GM18499 (cell line): ENCODE data around the gene DDX46.
"Not testable (repeated sequence)": the region's sequence is repeated elsewhere in the genome, so short reads cannot be mapped to it uniquely, and the experiment has no call there.

ENCODE experiments used
- ATAC-seq: cut with Tn5 transposase; IDR thresholded peaks from one replicate; pipeline ENCODE4 v1.9.1; 2021; ENCODE audit warnings: moderate number of reproducible peaks; ENCODE audit not compliant: insufficient read depth, unreplicated experiment

The DDX46 gene

DNA sequence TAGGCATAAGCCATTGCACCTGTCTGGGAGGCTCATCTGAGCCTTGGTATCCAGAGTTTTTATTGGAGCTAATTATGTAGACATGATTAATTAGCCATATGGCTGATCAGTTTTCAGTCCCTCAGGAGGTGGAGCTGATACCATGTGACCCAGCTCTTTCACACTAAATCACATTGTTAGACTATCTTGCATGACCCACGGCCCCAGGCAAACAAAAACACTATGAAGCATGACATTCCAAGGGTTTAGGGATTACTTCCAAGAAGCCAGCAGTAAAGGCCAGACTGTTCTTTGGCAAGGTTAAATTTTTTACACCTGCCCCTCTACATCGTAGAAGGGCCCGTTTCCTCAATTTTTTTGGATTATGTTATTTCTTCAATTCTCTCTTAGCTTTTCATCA, 82.2 kb downstream of the DDX46 start:
- no peak for ATAC-seq

GRCh38 chr5:134844252-134844651, 85.7 kb downstream of the DDX46 start:
- ATAC-seq: no peak

DNA sequence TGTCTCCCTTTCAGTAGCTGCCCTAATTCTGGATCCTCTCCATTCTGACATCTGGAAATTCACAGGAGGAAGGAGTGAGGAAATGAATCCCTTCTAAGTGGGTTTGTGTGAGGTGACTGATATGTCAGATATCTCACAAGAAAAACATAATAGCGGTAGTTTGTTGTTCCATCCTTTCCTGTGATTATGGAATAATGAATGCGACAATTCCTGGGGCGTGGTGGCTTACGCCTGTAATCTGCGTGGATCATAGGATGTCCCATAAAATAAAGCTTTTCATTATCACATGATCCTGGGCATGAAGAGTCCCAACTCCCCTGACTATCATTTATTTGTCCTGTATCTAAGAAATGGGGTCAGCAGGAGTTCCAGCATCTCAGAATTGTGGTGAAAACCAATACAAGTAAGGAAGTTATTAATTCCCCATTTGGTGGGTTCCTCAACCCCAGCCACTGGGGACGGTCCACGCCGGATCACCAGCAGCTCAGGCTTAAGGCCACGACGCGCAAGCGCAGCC, 86.8 kb downstream of the DDX46 start:
- no peak for ATAC-seq

DNA sequence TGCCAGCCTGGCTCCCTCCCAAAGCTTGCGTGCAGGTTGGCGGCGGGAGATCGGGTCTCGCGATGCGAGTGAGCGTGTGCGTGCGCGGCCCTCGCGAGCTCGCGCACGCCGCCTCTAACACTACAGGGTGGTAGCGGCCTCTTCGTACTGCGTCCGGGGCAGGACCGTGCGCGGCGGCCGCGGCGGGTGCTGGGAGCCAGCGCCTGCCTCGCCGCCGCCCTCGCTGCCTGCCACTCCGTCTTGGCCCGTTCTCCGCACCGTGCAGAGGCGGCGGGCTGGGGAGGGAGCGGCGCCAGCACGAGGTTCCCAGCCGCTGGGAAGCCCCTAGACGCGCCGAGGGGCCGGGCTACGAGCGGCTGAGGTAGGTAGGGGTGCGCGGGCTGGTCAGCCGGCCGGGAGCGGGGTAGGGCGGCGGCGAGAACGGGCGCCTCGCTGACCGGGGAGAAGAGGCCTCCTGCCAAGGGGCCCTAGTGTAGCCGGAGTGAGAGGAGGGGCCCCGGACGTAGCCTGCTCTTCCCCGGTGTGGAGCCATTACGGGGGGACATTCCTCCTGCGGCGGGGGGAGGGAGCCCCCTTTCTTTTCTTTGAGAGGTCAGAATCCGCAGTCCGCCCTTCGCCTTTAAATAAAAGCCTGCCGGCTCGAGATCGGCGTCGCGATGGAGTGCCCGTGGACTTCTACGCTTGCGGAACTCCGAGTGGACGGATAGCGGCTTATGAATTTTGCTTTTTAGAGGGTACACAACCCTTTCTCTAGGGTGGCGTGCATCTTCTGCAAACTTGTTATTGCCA, 87.5 kb downstream of the DDX46 start, which contains the start of gene C5orf24:
Gene C5orf24, plus strand, starts transcription at position 117 of the 789 bp plus-strand sequence. CDS start 8,933 bp downstream, outside the sequence.
- peak; percentile 77 for ATAC-seq

DNA sequence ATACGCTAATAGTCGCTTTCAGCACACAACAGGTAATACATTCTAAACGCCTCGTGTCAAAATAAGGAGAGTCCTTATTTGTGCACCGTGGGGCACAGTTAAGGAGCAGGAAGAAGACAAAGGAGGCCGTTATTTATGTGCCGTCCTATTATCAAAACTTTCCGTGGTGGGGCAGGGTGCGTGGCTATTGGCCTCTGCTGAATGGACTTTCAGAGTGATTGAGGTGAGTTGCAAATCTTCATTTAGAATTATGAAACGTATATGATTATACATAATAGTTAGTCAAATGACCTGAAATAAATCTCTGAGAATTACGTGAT, 88.0 kb downstream of the DDX46 start:
- ATAC-seq: no peak

DNA sequence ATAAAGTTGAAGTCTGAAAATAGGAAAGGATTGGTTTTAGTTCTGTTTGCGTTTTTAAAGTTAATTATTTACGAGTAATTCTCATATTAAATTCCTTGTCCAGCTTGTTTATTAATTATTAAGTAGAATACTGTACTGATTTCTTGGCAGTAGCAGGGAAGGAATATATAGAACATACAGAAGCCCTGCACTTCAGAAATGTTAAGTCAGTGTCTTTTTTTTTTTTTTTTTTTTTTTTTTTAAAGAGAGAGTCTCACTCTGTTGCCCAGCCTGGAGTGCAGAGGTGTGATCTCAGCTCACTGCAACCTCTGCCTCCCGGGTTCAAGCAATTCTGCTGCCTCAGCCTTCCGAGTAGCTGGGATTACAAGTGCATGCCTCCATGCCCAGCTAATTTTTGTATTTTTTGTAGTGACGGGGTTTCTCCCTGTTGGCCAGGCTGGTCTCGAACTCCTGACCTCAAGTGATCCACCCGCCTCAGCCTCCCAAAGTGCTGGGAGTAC, 90.9 kb downstream of the DDX46 start:
- ATAC-seq: not testable (repeated sequence)

GRCh38 chr5:134851307-134851923, 92.8 kb downstream of the DDX46 start:
- ATAC-seq: no peak

DNA sequence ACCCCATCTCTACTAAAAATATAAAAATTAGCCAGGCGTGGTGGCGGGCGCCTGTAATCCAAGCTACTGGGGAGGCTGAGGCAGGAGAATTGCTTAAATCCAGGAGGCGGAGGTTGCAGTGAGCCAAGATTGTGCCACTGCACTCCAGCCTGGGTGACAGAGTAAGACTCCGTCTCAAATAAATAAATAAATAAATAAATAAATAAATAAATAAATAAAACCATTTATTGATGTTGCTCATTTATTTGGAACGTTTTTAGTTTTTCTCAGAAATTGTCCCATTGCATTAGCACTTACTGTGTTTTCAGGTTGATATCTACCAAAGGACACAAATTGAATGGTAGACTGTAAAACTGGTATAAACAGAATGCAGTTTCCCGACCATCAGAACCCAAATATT, 97.9 kb downstream of the DDX46 start:
- not testable (repeated sequence) for ATAC-seq

- no peak for ATAC-seq
These were observed 98.8 kb downstream of the DDX46 start for GRCh38 chr5:134857401-134857800.

DNA sequence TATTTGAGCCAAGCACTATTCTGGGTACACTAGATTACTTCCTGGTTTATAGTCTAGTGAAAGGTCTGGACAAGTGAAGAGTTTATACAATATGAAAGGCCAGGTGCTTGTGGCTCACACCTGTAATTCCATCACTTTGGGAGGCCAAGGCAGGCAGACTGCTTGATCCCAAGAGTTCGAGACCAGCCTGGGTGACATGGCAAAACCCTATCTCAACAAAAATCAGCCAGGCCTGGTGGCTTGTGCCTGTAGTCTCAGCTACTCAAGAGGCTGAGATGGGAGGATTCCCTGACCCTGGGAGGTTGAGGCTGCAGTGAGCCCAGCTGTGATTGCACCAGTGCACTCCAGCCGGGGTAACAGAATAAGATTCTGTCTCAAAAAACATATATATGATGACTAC, 106.1 kb downstream of the DDX46 start:
- ATAC-seq: no peak

DNA sequence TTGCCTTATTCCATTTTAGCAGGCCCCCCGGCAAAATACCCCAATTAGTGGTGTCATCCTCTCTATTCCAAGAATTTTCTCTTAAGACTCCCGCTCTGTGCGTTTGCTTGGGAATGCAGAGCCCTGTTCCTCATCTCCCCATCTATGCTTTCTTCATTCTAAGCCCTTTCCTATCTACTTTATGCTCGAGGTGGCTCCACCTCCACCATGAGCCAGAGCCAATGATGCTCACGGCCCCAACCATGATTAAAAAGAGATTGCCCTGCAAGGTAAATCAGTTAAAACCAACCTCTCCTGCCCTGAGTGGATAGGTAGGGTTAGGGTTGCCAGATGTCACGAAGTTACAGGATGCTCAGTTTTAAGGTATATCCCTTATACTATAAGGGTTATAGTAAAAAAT, 114.9 kb downstream of the DDX46 start:
- no peak for ATAC-seq

DNA sequence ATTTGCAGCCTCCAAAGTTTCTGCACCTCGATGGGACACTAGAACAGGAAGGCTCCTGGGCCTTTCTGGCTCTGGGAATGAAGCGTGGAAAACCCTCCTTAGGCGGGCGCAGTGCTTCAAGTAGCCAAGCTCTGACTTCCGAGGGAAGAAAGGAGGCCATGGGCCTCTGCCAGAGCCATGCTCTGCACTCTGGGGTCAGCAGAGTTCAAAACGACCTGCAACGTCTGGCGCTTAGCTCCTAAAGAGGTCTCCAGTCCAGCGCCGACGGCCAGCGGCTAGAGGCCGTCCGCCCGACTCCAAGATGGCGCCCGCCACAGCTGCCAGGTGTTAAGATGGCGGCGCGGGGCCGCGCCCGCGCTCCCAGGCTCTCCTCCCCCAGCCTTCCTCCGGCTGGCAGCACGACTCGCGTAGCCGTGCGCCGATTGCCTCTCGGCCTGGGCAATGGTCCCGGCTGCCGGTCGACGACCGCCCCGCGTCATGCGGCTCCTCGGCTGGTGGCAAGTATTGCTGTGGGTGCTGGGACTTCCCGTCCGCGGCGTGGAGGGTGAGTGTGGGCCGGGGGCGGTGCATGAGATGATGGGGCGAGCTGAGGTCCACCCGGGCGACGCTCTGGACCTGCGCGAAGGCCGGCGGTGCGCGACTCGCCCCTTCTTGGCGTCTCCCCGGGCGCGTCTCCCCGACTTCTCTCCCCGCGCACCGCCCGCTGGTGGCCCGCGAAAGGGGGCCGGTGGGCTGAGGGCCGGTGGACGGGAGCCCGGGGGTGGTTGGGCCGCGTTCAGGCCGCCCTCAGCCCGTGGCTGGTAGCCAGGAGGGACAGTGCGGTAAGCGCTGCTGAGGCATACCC, 115.6 kb downstream of the DDX46 start, which contains the start of gene TXNDC15:
Gene TXNDC15, plus strand, starts transcription at position 385 of the 844 bp plus-strand sequence. Its CDS starts 57 bp downstream, at position 442.
- no peak for ATAC-seq

- ATAC-seq: no peak
These were observed 116.5 kb downstream of the DDX46 start for GRCh38 chr5:134874831-134875655.

- no peak for ATAC-seq
These were observed 118.6 kb downstream of the DDX46 start for GRCh38 chr5:134877159-134877558.

- ATAC-seq: no peak
These were observed 119.8 kb downstream of the DDX46 start for GRCh38 chr5:134878403-134878802.

DNA sequence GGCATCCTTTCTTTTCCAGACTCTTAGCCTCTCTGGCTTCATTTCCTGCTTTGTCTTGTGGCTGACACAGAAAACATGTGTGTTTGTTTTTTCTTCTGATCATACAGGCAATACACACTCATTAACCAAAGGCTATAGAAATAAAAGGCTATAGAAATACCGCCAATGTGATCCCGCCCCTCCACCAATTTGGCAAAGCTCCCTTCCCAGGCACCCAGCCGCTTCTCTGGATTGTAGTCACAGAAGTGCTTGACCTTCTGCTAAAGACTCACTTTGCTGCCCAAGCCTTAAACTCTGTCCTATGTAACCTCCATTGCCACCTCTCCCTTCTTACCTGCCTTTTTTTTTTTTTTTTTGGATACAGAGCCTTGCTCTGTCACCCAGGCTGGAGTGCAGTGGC, 120.9 kb downstream of the DDX46 start:
- no peak for ATAC-seq
